ENCODE measurements around the gene STARD9. TPM values are rescaled to one million over a fixed set of nuclear protein-coding genes. Genes with fewer than 3 reads are reported as not detected.

STARD9 gene
- total and polyA plus RNA-seq, 2 of the 13 experiments (the other 11 are each of a cell fraction or from before 2014, with no cell fraction given), result 5.3 to 7.5 TPM

GRCh38 chr15:42548249-42549031 is 27.0 kb upstream of the STARD9 start, which contains the start of the genes HAUS2 and LRRC57 (continued):
- TF ChIP-seq THAP8 (CRISPR knock-in tag; IDR thresholded peaks at IDR 0.05; ENCODE audit: borderline replicate concordance) (no peak), ZNF883 (CRISPR knock-in tag; IDR thresholded peaks at IDR 0.05; ENCODE audit: not compliant biosample characterization) (no peak), ZNF550 (CRISPR knock-in tag; IDR thresholded peaks at IDR 0.05; ENCODE audit: borderline replicate concordance) (peak; percentile 45; the same call in 1 of the 2 replicates), ZNF326 (CRISPR knock-in tag; IDR thresholded peaks at IDR 0.05; ENCODE audit: borderline replicate concordance) (no peak), PHF20 (CRISPR knock-in tag; IDR thresholded peaks at IDR 0.05) (peak; percentile 96), ZNF558 (CRISPR knock-in tag; IDR thresholded peaks at IDR 0.05; ENCODE audit: borderline replicate concordance) (no peak), ZNF263 (CRISPR knock-in tag; IDR thresholded peaks at IDR 0.05) (peak; percentile 45; the same call in 1 of the 2 replicates), RORA (CRISPR knock-in tag; IDR thresholded peaks at IDR 0.05) (no peak), HNF4G (IDR thresholded peaks at IDR 0.05; ENCODE audit: borderline replicate concordance, low read depth, low read length) (no peak), HNF4G (CRISPR knock-in tag; IDR thresholded peaks at IDR 0.05; ENCODE audit: borderline replicate concordance, low read depth) (0 out of 2 replicates have a peak, but pooled peaks have one; percentile 41), ZNF724P (CRISPR knock-in tag; IDR thresholded peaks at IDR 0.05; ENCODE audit: borderline replicate concordance) (no peak), FOXK1 (CRISPR knock-in tag; IDR thresholded peaks at IDR 0.05; ENCODE audit: borderline replicate concordance, low read depth) (peak; percentile 83), ZNF775 (CRISPR knock-in tag; IDR thresholded peaks at IDR 0.05; ENCODE audit: borderline replicate concordance) (no peak), CBX5 (CRISPR knock-in tag; IDR thresholded peaks at IDR 0.05; ENCODE audit: borderline replicate concordance) (no peak), ZNF552 (CRISPR knock-in tag; IDR thresholded peaks at IDR 0.05; ENCODE audit: borderline replicate concordance) (0 out of 2 replicates have a peak, but pooled peaks have one; percentile 63), TCF7L2 (IDR thresholded peaks at IDR 0.05; ENCODE audit: low read depth, low read length) (no peak), MAX (IDR thresholded peaks at IDR 0.05) (peak; percentile 84), FOSL1 (CRISPR knock-in tag; IDR thresholded peaks at IDR 0.05; ENCODE audit: borderline replicate concordance) (0 out of 2 replicates have a peak, but pooled peaks have one; percentile 5), PTBP1 (IDR thresholded peaks at IDR 0.05; ENCODE audit: low read depth, low read length, poor library complexity, severe bottlenecking) (peak; percentile 67), NCOA1 (CRISPR knock-in tag; IDR thresholded peaks at IDR 0.05) (no peak), KDM4B (CRISPR knock-in tag; IDR thresholded peaks at IDR 0.05) (peak; percentile 83; the same call in 1 of the 2 replicates), ISL2 (CRISPR knock-in tag; IDR thresholded peaks at IDR 0.05) (peak; percentile 76), ZFYVE20 (CRISPR knock-in tag; IDR thresholded peaks at IDR 0.05; ENCODE audit: borderline replicate concordance, low read depth) (no peak)
- TF ChIP-seq, protein P1, sequence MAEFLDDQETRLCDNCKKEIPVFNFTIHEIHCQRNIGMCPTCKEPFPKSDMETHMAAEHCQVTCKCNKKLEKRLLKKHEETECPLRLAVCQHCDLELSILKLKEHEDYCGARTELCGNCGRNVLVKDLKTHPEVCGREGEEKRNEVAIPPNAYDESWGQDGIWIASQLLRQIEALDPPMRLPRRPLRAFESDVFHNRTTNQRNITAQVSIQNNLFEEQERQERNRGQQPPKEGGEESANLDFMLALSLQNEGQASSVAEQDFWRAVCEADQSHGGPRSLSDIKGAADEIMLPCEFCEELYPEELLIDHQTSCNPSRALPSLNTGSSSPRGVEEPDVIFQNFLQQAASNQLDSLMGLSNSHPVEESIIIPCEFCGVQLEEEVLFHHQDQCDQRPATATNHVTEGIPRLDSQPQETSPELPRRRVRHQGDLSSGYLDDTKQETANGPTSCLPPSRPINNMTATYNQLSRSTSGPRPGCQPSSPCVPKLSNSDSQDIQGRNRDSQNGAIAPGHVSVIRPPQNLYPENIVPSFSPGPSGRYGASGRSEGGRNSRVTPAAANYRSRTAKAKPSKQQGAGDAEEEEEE (CRISPR knock-in tag; IDR thresholded peaks at IDR 0.05; ENCODE audit: borderline replicate concordance), result peak; percentile 70; the same call in 1 of the 2 replicates
